Nucleus accumbens (tissue), 56 donors: ENCODE results near the gene HCK.

Experiments
- DNase-seq, 56 donors: peaks; one replicate each; lab custom pipeline; 2025; lab: John Stamatoyannopoulos, UW

HCK gene

DNA sequence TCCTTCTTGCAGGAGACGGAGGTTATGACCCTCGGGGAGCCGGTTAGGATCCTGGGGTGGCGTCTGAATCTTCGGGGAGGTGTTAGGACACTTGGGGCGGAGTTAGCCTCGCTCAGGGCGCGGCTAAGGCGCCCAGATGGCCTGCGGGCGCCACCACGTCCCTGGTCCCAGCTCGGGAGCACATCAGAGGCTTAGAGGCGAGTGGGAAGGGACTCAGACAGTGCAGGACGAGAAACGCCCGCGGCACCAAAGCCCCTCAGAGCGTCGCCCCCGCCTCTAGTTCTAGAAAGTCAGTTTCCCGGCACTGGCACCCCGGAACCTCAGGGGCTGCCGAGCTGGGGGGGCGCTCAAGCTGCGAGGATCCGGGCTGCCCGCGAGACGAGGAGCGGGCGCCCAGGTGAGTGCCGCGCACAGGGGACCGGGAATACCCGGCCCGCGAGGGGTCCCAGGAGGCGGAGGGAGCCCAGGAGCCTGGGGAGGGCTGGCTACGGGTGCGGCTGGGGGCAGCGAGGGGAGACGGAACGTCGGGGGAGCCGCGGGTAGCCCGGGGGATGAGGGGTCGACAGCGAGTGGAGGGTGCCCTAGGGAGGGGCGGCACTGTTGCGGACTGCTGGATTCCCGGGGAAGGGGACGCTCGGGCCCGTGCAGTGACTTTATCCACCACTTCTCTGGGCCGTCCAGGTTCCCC lies at the start of gene HCK:
TSS of gene HCK (plus strand) at position 153 of the 688 bp plus-strand sequence.
- DNase-seq, result peak in 2 of 56 donors; percentile 10 to 17

DNA sequence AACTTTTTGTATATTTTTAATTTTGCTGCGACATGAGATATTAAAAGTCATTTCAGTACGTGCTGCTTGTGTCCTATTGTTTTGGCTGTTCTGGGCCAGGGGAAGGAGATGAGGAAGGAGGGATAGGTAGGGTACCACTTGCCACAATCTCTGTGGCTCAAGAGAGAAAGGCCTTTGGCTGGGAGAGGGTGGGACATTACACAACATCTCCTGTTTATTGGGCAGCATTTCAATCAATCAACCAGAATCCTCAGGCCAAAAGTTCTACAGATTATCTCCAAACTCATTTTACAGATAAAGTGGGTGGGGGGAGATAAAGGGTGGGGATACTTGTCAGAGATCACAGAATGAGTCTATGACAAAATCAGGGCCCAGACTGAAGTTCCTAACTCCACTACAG lies 48.7 kb upstream of the HCK start:
- DNase-seq, result no peak

DNA sequence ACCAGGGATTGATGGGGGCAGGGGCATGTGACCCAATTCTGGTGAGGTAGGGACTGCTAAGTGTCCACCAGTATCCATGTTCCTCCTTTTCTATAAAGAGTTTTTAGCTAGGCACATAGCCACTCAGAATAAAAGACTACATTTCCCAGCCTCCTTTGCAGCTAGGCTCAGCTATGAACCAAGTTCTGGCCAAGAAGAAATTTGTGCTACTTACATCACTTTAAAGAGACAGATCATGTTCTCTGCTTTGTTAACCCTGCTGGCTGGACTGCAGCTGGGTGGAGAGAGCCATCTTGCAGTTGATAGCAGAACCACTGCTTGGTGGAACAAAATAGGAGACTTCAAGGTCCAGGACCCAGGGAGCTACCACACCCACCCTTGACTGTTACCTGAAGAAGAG lies 47.1 kb upstream of the HCK start:
- DNase-seq, result no peak

DNA sequence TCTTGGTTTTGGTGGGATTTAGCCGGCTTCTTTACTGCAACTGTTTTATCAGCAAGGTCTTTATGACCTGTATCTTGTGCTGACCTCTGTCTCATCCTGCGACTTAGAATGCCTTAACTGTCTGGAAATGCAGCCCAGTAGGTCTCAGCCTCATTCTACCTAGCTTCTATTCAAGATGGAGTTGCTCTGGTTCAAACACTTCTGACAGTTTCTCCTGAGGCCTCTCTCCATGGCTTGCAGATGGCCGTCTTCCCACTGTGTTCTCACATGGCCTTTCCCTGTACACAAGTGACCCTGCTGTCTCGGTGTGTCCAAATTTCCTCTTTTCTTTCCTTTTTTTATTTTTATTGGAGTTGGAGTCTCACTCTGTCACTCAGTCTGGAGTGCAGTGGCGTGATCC lies 46.0 kb upstream of the HCK start:
- no peak for DNase-seq

DNA sequence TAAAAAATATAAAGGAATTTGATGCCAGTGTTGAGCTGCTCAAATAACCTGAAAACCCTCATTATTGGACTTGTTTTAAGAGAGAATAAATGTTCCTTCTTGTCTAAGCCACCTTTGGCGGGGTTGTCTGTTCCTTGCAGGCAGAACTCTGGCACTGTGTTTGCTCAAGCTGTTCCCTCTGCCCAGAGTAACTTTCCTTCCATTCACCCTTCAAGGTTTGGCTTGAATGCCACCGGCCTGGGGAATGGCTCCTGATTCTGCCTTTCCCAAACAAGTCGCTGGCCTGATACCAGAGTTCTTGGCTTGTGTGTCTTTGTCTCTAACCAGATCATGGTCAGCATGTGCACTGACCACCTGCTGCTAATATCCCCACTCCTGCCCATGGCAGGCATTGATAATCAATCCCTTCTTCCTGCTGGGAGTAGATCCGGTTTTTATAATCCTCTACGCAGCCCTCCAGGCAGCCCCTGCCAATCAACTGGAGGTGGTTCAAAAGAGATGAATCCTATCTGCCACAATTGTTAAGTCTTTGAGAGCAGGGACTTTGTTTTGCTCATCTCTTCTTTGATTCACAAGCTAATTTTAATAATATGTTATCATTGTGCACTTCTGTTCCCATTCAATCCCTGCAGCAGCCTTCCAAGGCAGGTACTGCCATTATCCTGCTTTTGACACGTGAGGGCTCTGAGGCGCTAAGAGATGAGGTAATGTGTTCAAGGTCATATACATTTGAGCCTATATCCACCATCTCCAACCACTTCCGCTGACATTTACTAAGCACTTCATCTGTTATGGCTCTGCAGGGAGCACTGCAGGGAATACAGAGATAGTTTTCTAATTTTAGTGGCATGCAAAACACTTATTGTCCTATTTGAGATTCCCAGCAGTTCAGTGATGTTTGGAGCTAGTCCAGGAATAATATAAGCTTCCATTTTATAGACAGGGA lies 44.9 kb upstream of the HCK start:
- DNase-seq, result peak in 1 of 56 donors; percentile 7

DNA sequence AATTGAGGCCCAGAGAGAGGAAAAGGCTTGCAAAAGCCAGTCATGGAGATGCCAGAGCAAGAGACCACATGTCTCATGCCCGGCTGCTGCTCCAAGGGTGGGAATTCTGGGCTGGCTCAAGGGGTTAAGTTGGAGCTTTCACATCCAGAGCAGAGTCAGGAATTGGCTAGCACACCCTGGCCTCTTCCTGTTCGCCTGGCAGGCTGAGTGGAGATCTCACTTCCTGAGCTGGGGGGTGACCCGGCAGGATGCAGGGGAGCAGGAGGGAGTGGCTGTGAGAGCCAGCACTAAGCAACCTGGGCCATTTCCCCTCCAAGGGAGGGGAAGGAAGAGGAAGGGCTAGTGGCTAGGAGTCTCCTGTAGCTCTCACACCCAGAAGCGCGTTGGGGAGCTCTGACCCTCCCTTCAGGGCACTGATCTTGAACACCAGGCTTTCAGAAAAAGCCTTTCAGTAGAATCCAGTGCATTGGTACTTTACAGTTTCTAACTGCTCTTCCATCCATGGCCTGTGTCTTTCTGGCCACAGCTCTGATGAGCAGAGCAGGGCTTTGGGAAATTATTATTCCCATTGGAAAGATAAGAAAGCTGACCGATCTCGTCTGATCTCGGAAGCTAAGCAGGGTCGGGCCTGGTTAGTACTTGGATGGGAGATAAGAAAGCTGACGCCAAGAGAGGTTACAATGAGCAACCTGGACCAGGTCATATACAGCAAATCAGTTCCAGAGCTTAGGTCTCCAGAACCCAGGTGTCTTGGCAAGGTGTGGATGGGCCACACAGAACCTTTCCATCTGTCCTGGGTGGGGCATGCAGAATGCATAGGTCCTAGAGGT lies 44.0 kb upstream of the HCK start:
- DNase-seq, result no peak

DNA sequence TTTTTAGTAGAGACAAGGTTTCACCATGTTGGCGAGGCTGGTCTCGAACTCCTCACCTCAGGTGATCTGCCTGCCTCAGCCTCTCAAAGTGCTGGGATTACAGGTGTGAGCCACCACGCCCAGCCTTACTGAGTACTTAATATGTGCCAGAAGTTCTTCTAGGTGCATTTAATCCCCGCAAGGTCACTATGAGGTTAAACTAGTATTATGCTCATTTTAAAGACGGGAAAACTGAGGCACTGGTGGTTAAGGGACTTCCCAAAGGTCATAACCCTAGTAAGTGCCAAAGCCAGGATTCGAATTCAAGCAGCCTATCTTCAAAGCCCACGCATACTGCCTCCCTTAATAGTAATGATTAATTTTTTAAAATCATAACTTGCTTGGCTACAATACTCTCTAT lies 42.5 kb upstream of the HCK start:
- DNase-seq, result no peak

DNA sequence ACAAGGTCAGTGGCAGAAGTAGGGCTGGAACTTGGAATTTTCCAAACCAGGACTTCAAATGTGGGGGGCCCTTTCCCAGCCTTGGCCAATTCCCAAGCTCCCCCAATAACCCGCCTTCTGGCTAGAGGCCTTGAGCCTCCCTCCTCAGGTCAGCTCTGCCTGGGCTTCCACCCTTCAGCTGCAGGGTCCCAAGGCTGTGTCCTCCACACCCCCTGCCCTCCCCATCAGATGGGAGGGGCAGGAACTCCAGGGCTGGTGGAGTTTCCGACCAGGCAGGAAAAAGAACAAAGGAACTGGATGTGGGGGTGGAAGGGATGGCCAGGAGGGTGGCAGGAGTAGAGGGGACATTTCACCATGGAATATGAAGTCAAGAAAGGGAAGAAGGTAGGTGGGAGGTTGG lies 41.9 kb upstream of the HCK start, which contains the start of gene CCM2L:
TSS of gene CCM2L (plus strand) at position 338 of the 400 bp plus-strand sequence. CDS start at position 355, 17 bp downstream.
- no peak for DNase-seq

DNA sequence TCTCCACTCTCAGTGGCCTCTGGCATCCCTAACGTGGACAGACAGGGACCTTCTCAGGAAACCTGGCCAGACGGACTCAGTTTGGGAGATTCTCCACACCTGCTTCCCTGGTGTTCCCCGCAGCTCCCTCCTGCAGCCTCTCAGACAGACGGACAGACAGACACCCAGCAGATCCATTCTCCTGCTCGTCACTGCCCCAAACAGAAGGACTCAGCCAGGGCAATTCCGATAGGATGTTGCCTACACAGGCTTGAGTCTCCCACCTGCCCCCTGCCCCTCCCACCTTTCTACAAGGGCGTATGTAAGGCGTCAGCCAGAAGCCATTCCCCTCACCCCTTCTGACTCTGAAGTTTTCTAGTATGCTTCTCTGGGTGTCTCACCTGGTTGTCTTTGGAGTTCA lies 41.4 kb upstream of the HCK start:
- DNase-seq, result no peak

DNA sequence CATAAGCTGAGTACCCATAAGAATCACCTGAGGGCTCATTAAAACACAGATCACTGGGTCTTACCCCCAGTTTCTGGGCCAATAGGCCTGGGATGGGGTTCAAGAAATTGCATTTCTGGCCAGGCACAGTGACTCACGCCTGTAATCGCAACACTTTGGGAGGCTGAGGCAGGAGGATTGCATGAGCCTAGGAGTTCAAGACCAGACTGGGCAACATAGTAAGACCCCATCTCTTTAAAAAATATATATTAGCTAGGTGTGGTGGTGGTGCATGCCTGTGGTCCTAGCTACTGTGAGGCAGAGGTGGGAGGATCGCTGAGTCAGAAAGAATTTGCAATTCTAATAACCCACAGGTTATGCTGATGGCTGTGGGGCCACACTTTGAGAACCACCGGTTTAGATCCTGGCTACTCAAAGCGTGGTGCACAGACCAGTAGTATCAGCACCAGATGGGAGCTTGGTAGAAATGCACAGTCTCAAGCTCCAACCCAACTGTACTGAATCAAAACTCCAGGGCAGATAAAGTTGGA lies 39.8 kb upstream of the HCK start:
- no peak for DNase-seq

DNA sequence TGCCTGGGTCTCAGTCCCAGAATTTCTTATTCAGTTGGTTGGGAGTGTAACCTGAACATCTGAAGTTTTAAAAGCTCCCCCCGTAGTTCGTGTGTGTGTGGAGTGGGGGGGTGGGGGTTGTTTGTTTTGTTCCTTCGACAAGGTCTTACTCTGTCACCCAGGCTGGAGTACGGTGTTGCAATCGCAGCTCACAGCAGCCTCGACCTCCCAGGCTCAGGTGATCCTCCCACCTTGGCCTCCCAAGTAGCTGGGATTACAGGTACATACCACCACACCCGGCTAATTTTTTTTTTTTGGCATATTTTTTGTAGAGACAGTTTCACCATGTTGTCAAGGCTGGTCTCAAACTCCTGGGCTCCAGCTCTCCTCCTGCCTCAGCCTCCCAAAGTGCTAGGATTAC lies 38.7 kb upstream of the HCK start:
- DNase-seq, result no peak

DNA sequence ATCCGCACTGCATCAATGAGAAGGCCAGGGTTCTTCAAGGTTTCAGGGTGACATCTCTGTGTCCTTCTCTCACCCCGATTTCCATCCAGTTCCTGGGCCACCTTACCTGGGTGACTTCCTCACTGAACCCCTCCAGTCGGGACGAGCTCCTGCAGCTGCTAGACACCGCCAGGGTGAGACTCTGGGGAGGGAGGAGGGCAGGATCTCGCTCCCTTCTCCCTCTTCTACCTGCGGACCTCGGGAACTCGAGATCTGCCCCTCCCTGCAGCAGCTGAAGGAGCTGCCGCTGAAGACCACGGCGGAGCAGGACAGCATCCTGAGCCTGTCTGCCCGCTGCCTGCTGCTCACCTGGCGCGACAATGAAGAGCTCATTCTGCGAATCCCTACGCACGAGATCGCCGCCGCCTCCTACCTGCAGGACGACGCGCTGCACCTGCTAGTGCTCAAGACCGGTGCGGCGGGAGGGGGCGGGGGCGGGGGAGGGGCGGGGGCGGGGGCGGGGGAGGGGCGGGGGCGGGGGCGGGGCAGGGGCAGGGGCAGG lies 34.3 kb upstream of the HCK start:
- peak in 3 of 56 donors; percentile 5 to 19 (median 6) for DNase-seq

DNA sequence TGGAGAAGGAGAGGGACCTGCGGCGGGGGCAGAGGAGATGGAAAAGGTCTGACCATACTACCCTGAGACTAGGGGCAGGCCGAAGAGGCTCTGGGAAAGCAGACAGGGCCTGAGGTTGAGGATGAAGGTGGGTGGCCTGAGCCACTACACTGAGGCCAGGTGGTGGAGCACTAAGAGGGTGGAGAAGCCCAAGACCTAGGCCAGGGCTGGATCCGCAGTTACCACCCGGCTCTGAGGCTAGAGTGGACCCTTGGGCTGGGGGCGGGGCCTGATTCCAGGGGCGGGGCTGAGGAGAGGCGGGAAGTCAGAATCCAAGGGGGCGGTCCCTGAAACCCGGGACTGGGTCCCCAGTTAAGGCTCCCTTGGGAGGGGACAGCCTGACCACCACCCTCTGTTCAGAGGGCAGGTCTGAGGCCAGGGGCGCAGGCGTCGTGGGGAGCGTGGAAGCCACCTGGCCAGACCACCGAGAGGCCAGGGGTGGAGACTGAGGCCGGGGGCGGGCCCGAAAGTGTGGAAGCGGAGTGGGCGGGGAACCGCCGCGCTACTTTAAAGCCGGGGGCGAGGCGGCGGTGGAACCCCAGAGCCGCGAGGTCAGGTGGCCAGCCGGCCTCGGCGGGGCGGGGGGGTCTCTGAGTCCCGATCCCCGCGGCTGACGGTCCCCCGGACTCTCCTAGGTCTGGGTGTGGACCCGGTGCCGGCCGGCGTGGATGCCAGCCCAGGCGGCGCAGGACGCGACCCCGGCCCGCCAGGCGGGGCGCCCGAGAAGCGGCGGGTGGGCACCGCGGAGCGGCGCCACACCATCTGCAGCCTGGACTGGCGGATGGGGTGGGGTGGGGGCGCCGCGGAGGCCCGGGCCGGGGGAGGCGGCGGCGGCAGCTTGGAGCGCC lies 33.5 kb upstream of the HCK start:
- DNase-seq, result peak in 4 of 56 donors; percentile 10 to 58 (median 16)

DNA sequence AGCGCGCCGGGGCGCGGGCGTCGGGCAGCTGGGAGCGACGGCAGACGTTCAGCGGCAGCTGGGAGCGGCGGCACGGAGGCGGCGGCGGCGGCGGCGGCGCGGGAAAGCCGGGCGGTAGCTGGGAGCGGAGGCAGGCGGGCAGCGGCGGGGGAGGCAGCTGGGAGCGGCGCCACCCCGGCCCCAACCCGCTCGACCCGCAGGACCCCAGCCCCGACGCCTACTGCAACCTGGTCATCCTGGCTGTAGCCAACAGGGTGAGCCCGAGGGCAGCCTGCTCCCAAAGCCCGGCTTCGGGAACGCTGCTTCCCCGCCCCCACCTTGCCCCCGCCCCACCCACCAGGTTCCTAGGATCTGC lies 32.9 kb upstream of the HCK start:
- peak in 2 of 56 donors; percentile 23 to 39 for DNase-seq

DNA sequence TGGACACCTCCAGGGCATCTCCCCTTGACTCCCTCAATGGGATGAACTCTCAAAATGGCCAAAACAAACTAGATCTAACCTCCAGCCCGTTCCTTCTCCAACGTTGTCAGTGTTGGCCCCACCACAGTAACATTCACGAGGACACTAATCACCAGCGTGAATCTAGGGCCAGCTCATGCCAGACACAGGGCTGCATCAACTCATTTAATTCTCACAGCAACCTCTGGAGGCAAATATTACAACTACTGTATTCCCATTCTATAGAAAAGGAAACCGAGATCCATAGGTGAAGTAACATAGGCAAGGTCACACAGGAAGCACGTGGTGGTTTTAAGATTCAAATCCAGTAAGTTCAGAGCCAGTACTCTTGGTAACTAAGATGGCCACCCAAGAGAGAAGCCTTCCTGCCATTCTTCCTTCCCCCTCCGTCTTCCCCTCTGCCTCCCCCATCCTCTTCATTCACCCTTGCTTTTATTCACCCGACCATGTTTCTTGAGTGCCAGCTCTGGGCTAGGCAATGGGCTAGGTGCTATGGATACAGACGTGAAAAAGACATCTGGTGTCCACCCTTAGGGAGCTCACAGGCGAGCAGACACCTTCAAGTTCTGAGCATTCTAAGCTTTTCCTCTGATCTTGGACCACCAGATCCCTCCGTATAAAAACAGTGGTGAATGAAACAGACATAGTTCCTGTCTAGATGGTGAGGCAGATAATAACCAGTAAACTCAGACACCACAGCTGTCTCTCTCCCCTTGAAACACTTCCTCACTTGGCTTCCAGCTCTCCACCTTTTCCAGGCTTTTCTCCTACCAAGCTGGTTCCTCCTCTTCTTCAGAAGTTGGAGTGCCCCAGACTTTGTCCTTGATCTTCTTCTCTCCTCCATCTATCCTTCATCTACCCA lies 32.2 kb upstream of the HCK start:
- DNase-seq, result no peak

DNA sequence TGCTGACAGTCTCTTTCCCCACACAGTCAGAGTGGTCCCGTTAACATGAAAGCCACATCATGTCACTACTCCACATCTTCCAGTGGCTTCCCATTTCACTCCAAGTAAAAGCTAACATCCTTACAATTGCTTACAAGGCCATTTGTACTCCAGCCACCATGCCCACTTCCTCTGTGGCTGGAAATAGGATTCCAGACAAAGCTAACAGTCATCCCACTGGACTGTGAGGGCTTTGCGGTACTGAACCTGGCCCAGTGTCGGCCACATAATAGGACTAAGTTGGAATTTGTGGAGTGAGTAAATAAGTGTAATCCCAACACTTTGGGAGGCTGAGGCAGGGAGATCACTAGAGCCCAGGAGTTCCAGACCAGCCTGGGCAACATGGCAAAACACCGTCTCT lies 31.0 kb upstream of the HCK start:
- no peak for DNase-seq

DNA sequence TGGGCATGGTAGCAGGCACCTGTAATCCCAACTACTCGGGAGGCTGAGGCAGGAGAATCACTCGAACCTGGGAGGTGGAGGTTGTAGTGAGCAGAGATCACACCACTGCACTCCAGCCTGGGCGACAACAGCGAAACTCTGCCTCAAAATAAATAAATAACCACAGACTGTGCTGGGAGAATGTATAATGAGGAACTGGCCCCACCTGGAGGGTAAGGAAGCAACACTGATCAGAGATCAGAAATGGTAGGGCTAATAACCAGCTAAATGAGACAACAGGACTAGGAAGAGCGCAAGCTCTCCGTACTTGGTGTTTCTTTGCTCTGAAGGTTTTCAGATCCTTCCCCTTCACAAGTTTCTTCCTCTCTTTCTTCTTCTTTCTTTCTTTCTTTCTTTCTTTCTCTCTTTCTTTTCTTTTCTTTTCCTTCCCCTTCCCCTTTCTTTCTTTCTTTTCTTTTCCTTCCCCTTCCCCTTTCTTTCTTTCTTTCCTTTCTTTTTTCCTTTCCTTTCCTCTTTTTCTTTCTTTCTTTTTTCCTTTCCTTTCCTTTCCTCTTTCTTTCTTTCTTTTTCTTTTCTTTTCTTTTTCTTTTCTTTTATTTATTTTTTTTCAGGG lies 27.3 kb upstream of the HCK start:
- no peak for DNase-seq

DNA sequence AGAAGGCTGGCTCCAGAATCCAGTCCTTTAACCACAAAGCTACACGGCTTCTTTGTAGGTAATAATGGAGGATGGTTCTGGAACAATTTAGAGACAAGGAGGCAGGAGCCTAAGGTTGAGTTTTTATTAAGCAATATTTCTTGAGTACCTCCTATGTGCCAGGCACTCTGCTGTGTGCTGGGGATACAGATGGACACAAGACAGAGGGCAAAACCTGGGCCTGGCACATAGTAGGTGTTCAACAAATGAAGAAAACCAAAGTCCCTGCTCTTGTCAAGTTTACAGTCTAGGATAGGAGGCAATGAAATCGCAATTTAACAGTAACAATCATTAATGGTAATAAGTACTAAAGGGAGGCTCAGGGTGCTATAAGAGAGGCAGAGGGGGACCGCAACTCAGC lies 24.4 kb upstream of the HCK start:
- DNase-seq, result no peak
